Activated T-cell treated with anti-CD3 and anti-CD28 coated beads, Interleukin-2, amount 50 U/mL, for 24 hours (primary cell): ENCODE data around the gene BTBD18.

Experiments used
- DNase-seq: peaks from one replicate; pipeline ENCODE4 v3.0.0-alpha.2; 2020
- H3K27ac Mint-ChIP-seq: 2 replicates; pipeline ENCODE4 v1.8.0; 2020; ENCODE audit warnings: mild to moderate bottlenecking, mixed read lengths
- H3K27me3 Mint-ChIP-seq: 2 replicates; pipeline ENCODE4 v1.8.0; 2020; ENCODE audit warnings: mixed read lengths
- H3K36me3 Mint-ChIP-seq: 2 replicates; pipeline ENCODE4 v1.8.0; 2020; ENCODE audit warnings: low read depth, mixed read lengths
- H3K4me1 Mint-ChIP-seq: 2 replicates; pipeline ENCODE4 v1.8.0; 2020; ENCODE audit warnings: low read depth, mixed read lengths
- H3K4me3 Mint-ChIP-seq: 2 replicates; pipeline ENCODE4 v1.8.0; 2020; ENCODE audit warnings: mild to moderate bottlenecking, moderate library complexity, mixed read lengths
- H3K9me3 Mint-ChIP-seq: 2 replicates; pipeline ENCODE4 v1.8.0; 2020; ENCODE audit warnings: mixed read lengths

Gene BTBD18

DNA sequence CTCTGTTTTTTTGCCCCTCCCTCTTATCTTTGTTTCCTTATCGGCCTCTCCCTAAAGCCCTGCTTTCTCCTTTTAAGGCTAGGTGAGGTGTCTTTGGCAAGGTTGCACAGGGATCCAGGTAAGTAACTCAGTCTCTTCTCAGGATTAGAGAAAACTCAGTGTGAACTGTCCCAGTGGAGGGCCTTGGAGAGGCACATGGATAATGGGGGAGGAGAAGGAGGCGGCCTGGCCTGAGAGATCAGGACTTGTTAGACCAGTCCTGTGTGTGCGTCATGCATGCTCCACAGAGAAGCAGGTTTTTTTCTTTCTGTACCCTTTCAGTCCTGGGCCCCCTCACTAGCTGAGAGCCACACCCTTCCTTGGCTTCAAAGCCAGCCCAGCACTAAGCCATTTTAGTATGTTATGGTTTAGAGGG lies 29.9 kb upstream of the BTBD18 start:
- H3K4me1 Mint-ChIP-seq: peaks cover 22% of the 10 kb centered on the region
- no peak overlapping the region for H3K4me3 Mint-ChIP-seq
- no peak overlapping the region for H3K27ac Mint-ChIP-seq
- no peaks in the 10 kb centered on the region for H3K36me3 Mint-ChIP-seq
- no peak for DNase-seq
- no peaks in the 10 kb centered on the region for H3K27me3 Mint-ChIP-seq
- no peaks in the 10 kb centered on the region for H3K9me3 Mint-ChIP-seq

DNA sequence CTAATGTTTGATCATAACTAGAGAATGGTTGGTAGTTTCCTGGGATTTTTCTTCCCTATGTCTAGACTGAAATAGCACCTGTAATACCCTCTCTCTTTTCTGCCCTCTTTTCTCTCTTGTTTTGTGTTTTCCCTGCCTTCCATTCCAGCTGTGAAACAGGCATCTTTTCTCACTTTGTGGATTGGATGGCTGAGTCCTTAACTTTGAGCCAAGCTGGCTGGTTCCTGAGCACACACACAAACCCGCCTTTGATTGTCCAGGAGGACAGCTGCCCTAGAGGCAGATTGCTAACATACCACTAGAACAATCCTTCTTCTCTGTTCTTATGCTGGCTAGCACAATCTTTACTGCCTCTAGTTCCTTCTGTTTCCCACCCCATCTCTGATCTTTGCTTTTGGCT lies 27.7 kb upstream of the BTBD18 start:
- Mint-ChIP-seq H3K4me3 (no peak overlapping the region), H3K27me3 (no peaks in the 10 kb centered on the region), H3K4me1 (peaks cover 25% of the 10 kb centered on the region), H3K9me3 (no peaks in the 10 kb centered on the region), H3K36me3 (no peaks in the 10 kb centered on the region), H3K27ac (no peak overlapping the region)
- no peak for DNase-seq

DNA sequence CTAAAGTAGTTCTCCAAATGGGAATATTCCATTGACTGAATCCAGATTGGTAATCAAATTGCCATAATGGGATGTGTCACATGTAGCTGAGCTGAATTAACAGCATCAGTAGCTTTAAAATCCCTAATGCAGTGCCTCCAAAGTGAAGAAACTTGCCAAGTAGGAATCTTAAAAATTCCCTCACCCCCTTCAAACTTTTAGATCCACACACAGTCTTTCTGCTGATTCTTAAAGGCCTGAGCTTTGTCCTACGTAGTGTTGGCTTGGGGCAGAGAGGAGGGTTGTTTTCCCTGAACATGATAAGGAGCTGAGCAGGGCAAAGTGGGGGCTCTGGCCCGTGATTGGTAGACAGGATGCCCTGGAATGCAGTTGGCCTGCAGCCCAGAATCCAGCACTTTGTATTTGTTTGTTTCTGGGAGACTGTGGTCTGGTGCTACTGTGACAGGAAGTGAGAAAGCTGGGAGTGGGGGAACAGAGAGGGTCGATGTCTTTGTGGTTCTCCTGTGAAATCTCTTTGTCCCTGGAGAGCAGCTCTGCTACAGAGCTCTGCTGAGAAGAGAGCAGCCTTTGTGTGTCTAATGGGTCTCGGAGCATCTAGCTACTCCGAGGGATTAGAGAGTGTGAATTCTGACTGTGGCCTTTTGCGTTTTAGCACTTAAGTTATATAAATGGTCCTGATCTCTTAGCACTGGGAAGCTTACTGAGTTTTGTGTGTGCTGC lies 26.9 kb upstream of the BTBD18 start:
- no peak for DNase-seq
- Mint-ChIP-seq H3K36me3 (no peaks in the 10 kb centered on the region), H3K27me3 (no peaks in the 10 kb centered on the region), H3K27ac (no peak overlapping the region), H3K4me1 (peaks cover 25% of the 10 kb centered on the region), H3K4me3 (no peak overlapping the region), H3K9me3 (no peaks in the 10 kb centered on the region)

DNA sequence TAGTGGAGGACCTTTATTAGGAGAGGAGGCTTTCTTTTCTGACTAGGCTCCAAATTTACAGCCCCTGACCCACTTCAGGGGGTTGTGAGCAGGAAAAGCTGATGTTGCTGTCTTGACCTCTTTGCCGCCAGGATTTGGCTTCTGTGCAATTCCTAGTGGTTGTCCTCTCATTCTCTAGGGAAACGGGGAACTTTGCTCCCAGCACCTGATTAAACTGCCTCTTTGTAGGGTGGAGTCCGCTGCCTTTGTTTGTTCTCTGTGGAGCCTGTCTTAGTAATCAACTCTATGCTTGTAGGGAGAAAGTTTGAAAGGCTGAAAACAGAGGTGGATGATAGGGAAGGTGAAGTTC lies 26.3 kb upstream of the BTBD18 start:
- H3K9me3 Mint-ChIP-seq: no peaks in the 10 kb centered on the region

DNA sequence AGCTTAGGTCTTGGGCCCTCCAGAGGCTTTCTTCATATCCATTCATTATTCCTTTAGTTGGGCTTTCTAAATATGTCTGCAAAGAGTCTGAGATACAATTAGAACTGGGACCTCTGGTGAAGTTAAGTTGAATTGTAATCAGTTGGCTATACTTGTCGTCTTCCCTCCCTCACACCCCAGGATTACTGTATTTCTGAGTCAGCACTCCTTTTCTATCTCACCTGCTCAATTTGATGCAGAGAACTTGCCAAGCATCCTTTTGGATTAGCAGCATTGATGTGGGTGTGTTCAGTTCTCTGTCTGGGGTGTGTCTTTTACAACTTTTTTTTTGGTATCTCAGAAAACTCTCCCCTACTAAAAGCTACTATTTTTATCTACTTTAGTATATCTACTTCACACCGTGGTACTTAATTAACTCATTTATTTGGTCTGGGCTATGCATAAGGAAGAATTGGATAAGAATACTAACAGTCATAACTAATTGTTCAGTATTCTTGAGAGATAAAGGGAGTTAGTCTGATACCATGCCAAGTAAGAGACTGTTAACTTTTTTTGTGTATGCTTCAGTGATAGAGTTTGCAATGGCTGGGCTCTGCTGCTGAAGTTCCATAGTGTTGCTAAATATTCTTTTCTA lies 25.1 kb upstream of the BTBD18 start:
- Mint-ChIP-seq H3K4me3 (no peak overlapping the region), H3K9me3 (no peaks in the 10 kb centered on the region), H3K4me1 (peaks cover 23% of the 10 kb centered on the region), H3K36me3 (no peaks in the 10 kb centered on the region), H3K27me3 (no peaks in the 10 kb centered on the region), H3K27ac (no peak overlapping the region)
- DNase-seq: no peak

More for the DNA sequence above, 26.3 kb upstream of the BTBD18 start:
- Mint-ChIP-seq H3K4me3 (no peak overlapping the region), H3K27ac (no peak overlapping the region), H3K36me3 (no peaks in the 10 kb centered on the region), H3K27me3 (no peaks in the 10 kb centered on the region), H3K4me1 (peaks cover 25% of the 10 kb centered on the region)
- DNase-seq: no peak

DNA sequence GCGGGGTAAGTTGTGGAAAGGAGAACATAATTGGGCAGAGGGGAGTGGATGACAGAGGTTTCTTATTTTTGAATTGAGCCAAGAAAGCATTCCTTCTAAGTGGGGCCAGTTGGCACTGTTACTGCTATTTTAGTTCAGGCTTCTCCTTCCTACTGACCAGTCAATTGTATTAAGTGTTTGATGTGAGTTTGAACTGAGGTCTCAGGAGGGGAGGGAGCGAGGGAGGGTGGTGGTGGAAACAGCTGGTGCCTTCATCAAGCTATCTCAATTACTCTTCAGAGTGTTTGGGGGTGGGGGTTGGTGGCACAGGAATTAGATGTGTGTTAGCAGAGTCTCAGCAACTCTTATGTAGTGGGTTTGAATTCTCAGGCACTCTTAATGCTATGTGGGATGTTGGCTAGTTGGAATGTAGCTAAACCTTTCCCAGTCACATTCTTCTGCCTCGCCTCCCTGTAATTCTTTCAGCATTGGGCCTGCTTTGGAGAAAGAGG lies 24.5 kb upstream of the BTBD18 start:
- Mint-ChIP-seq H3K9me3 (no peaks in the 10 kb centered on the region), H3K27ac (no peak overlapping the region)
- no peak for DNase-seq

DNA sequence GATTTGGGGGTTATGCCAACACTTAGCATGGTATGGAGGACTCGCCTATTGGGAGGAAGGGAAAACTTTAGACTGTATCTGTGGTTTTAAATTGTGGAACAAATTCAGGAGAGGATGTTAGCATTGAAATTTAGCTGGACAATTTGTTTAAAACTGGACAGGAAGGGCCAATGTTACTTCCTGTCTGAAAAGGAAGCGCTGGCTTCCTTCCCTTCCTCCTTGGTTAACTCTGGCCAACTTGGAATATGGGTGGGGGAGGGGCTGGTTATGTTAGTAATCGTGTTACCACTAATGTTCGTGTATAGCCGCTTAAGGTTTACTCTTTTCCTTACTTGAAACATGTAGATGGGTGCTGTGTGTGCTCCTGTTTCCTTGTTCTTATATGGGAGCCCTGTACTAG lies 23.9 kb upstream of the BTBD18 start:
- H3K27me3 Mint-ChIP-seq: no peaks in the 10 kb centered on the region
- no peaks in the 10 kb centered on the region for H3K36me3 Mint-ChIP-seq
- no peaks in the 10 kb centered on the region for H3K9me3 Mint-ChIP-seq
- H3K27ac Mint-ChIP-seq: no peak overlapping the region
- H3K4me3 Mint-ChIP-seq: no peak overlapping the region
- no peak for DNase-seq
- peaks cover 17% of the 10 kb centered on the region for H3K4me1 Mint-ChIP-seq

More for the DNA sequence above, 24.5 kb upstream of the BTBD18 start:
- Mint-ChIP-seq H3K27me3 (no peaks in the 10 kb centered on the region), H3K4me1 (peaks cover 17% of the 10 kb centered on the region), H3K36me3 (no peaks in the 10 kb centered on the region), H3K4me3 (no peak overlapping the region)

DNA sequence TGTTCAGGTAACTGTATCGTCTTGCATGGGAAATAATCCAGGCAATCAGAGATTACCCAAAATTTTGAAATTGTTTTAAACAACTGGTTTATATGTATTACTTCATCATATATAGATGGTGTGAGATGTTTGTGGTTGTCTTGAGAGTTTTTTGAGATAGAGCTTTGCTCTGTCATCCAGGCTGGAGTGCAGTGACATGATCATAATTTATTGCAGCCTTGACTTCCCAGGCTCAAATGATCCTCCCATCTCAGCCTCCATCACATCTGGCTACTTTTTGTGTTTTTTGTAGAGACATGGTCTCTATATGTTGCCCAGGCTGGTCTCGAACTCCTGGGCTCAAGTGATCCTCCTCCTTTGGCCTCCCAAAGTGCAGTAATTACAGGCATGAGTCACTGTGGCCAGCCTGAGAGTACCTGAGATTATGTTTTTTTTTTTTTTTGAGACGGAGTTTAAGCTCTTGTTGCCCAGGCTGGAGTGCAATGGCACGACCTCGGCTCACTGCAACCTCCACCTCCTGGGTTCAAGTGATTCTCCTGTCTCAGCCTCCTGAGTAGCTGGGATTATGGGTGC lies 21.5 kb upstream of the BTBD18 start:
- no peaks in the 10 kb centered on the region for H3K27me3 Mint-ChIP-seq
- H3K9me3 Mint-ChIP-seq: no peaks in the 10 kb centered on the region

DNA sequence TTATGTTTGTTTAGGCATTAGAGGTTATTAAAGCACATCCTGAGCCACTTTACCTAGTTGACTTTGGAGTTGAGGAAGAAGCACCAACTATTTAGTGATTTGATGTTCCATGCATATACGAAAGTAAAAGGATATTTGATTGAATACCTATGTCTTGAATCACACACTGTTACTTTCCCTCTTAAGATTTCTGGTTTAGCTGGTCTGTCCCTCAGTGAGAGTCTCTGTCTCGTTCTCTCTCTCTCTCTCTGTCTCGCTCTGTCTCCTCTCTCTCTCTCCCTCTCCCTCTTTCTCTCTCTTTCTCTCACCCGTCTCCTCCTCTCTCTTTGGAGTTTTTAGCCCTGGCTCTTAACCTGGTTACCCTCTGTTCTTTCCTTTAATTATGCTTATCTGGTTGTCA lies 20.9 kb upstream of the BTBD18 start:
- Mint-ChIP-seq H3K4me1 (peaks cover 3% of the 10 kb centered on the region), H3K9me3 (no peaks in the 10 kb centered on the region), H3K27me3 (no peaks in the 10 kb centered on the region), H3K4me3 (no peak overlapping the region), H3K27ac (no peak overlapping the region), H3K36me3 (no peaks in the 10 kb centered on the region)
- no peak for DNase-seq

More for the DNA sequence above, 21.5 kb upstream of the BTBD18 start:
- DNase-seq: no peak
- Mint-ChIP-seq H3K27ac (no peak overlapping the region), H3K4me3 (no peak overlapping the region), H3K36me3 (no peaks in the 10 kb centered on the region), H3K4me1 (peaks cover 5% of the 10 kb centered on the region)

DNA sequence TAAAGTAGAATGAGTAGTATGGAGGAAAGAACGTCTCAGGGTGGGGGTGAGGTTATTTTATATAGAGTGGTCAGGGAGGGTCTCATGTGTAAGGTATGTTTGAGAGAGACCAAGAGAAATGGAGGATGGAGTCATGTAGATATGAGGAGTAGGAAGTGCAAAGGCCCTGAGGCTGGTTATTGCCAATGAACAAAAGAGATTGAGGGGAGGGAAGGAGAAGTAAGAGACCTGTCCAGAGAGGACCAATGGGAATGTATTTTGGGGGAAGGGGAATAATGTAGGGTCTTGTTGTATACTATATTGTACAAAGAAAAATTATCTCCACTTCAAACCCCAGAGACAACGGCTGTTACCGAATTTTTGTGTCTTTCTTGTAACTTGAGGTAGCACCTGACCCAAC lies 19.7 kb upstream of the BTBD18 start:
- DNase-seq: no peak
- peaks cover 3% of the 10 kb centered on the region for H3K4me1 Mint-ChIP-seq
- H3K27me3 Mint-ChIP-seq: no peaks in the 10 kb centered on the region
- no peaks in the 10 kb centered on the region for H3K9me3 Mint-ChIP-seq
- no peak overlapping the region for H3K27ac Mint-ChIP-seq
- no peaks in the 10 kb centered on the region for H3K36me3 Mint-ChIP-seq
- H3K4me3 Mint-ChIP-seq: no peak overlapping the region

DNA sequence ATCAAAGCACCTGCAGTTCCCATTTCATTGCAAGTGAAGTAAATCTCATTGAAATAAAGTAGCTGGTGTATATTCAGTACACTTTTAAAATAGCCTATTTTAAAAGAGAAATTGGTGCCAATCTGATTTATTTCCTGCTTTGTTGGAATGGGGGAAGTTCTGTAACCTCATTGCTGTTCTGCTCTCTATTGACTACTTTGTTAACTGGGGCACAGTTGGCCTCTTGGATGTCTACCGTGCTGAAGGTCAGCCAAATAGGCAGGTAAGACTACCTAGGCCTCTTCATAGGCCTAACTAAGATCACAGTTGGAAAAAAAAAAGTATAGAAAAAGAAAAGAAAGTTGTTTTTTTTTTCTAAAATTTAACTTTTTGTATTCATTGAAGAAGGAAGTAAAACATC lies 19.2 kb upstream of the BTBD18 start:
- Mint-ChIP-seq H3K27me3 (no peaks in the 10 kb centered on the region), H3K27ac (no peak overlapping the region), H3K4me1 (peaks cover 3% of the 10 kb centered on the region), H3K4me3 (no peak overlapping the region), H3K36me3 (no peaks in the 10 kb centered on the region), H3K9me3 (no peaks in the 10 kb centered on the region)
- DNase-seq: no peak

DNA sequence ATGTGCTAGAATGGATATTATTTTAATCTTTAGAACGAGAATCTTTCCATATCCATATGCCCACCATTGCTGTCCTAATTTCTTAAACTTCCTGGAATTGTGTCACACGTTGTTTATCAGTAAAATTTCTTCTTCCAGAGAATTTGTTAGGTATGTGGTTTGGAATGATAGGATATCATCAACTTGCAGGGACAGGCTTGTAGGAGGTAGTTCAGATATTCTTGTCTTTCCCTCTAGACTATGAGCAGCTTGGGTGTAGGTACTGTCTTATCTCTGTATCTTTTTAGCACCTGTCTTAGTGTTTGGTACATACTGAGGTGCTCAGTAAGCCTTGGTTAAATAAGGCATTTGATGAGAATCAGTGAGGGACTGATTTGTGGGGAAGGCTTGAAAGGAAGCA lies 13.4 kb upstream of the BTBD18 start:
- H3K9me3 Mint-ChIP-seq: no peaks in the 10 kb centered on the region
- DNase-seq: no peak
- H3K36me3 Mint-ChIP-seq: peaks cover 3% of the 10 kb centered on the region
- H3K27ac Mint-ChIP-seq: no peak overlapping the region
- peaks cover 22% of the 10 kb centered on the region for H3K4me1 Mint-ChIP-seq
- H3K27me3 Mint-ChIP-seq: no peaks in the 10 kb centered on the region
- H3K4me3 Mint-ChIP-seq: no peak overlapping the region

DNA sequence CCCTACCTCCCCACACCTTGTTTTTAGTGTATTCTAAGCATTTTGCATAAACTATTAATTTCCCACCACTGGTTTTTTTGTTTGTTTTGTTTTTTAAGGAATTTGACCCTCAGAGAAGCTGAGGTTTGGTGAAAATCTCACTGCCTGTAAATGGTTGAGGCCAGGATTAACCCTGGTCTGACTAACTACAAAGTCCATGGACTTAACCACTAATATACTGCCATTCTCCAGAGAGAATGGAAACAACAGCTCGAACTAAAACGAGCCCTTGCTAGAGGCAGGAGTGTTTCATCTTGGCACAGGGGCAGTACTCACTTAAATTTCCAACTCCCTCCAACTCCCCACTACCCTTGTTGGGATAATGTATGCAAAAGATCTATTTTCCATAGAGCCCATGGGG lies 12.9 kb upstream of the BTBD18 start:
- Mint-ChIP-seq H3K27ac (no peak overlapping the region), H3K36me3 (peaks cover 3% of the 10 kb centered on the region), H3K4me3 (no peak overlapping the region), H3K27me3 (no peaks in the 10 kb centered on the region), H3K9me3 (no peaks in the 10 kb centered on the region), H3K4me1 (peaks cover 26% of the 10 kb centered on the region)
- no peak for DNase-seq

DNA sequence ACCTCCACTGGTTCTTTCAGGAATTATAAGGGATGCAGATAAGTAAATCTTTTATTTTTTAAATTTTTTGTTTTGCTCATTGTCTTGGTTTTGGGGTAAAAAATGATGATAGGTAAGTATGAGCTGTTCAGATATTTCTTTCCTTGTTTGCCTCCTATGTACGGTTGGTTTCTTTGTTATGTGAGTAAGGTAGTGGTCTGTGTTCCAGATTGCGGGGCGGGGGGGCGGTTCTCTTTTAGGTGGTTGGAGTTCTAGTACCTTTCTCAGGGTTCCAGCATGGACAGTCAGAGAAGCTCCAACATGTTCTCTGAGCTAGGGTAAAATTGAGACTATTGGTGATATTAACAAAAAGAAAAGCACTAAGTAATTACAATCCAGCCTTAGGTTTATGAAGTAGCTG lies 12.4 kb upstream of the BTBD18 start:
- Mint-ChIP-seq H3K9me3 (no peaks in the 10 kb centered on the region), H3K4me3 (no peak overlapping the region), H3K36me3 (peaks cover 3% of the 10 kb centered on the region), H3K4me1 (peaks cover 28% of the 10 kb centered on the region), H3K27me3 (no peaks in the 10 kb centered on the region), H3K27ac (no peak overlapping the region)
- no peak for DNase-seq

DNA sequence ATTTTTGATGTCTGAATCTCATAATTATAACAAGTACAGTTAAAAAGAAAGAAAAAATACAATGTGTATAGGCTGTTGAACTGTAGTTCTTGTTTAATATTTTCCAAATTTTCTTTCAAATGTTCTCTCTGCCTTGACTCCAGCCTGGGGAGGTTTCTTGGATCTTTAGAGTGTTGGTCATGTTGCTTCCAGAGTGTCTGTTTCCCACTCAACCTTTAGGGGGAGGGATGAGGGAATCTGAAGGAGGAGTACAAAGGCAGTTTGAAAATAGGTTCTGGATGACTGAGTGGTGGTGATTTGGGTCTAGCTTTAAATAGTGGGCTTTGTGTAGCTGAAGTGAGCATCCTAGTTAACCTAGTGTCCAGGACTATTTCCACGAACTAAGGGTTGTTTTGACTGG lies 11.9 kb upstream of the BTBD18 start:
- no peak overlapping the region for H3K27ac Mint-ChIP-seq
- no peak for DNase-seq
- H3K4me3 Mint-ChIP-seq: no peak overlapping the region

More for the DNA sequence above, 11.9 kb upstream of the BTBD18 start:
- H3K27me3 Mint-ChIP-seq: no peaks in the 10 kb centered on the region
- H3K9me3 Mint-ChIP-seq: no peaks in the 10 kb centered on the region
- peaks cover 3% of the 10 kb centered on the region for H3K36me3 Mint-ChIP-seq
- peaks cover 31% of the 10 kb centered on the region for H3K4me1 Mint-ChIP-seq
